GM19328 (cell line): ENCODE data around the gene PRDX2.

ENCODE experiments used
- ATAC-seq: cut with Tn5 transposase; IDR thresholded peaks from one replicate; pipeline ENCODE4 v1.9.1; 2021; ENCODE audit warnings: mild to moderate bottlenecking, moderate library complexity; ENCODE audit not compliant: unreplicated experiment

PRDX2 gene

GRCh38 chr19:12756150-12756883 is 45.3 kb downstream of the PRDX2 start:
- no peak for ATAC-seq

DNA sequence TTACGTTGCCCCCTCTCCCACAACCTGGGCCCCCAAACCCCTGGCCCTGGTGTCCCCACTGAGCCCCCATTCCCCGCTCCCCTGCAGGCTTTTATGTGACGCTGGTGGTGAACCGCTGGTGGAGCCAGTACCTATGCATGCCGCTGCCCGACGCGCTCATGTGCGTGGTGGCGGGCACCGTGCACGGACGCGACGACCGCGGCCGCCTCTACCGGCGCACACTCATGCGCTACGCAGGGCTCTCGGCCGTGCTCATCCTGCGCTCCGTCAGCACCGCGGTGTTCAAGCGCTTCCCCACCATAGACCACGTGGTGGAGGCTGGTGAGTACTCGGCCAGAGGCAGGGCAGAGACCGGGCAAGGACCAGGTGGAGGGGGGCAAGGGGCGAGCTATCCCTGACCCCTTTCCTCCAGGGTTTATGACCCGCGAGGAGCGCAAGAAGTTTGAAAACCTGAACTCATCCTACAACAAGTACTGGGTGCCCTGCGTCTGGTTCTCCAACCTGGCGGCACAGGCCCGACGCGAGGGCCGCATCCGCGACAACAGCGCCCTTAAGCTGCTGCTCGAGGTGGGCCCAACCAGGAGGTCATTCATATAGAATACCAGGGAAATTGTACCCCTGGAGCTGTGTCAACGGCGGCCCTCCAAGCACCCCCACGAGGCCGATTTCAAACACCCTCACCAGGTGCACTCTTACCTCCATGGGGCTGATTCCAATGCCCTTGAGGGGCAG is 47.0 kb downstream of the PRDX2 start:
- ATAC-seq: no peak

DNA sequence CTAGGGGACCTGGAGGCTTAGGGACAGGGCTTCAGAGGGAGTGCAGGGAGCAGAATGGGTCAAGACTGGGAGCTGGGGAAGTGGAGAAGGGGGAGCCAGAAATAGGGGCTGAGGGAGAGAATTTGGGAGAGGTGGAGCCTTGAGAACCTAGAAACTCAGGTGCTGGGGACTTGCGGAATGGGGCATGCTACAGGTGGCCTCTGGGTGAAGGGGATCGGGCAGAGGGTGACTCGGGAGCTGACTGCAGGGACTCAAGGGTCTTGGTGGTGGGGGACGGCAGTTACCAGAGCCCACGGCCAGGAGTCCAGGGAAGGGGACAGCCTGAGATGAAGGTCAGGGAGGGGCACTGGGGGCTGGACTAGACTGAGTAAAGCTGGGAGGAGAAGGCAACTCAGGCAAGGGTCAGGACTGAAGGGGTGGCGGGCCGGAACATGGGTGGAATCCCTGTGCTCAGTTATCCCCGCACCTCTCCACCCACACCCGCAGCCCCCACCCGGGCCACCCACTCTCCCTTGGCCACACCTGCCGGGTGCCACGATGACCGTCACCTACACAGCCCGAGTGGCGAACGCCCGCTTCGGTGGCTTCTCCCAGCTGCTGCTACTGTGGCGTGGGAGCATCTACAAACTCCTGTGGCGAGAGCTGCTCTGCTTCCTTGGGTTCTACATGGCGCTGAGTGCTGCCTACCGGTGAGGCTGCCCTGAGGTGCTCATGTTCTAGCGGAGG is 49.4 kb downstream of the PRDX2 start:
- no peak for ATAC-seq

GRCh38 chr19:12751635-12752034 is 50.0 kb downstream of the PRDX2 start, which contains the start of gene BEST2:
Gene BEST2 (plus strand): TSS chr19:12751791. CDS start chr19:12752593, 802 bp downstream.
- no peak for ATAC-seq

- no peak for ATAC-seq
Measured at GRCh38 chr19:12750851-12751250, 50.7 kb downstream of the PRDX2 start.

GRCh38 chr19:12749938-12750521 is 51.6 kb downstream of the PRDX2 start:
- no peak for ATAC-seq

DNA sequence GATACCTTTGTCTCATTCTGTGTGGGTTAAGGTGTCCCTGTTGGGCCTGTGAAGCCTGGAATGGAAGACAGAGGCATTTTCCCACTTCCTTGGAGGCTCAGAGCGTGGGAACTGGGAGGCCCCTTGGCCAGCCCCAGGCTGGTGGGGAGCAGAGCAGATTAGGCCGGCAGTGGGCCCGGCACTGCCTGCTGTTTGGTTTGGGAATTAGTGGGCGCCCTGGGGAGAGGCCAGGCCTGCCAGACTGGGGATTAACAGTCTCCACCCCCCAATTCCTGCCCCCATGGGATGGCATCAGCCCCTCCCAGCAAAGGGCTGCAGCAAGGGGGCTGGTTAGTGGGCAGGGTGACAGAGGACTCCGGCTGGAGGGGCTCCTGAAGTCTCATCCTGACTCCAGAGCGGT is 53.1 kb downstream of the PRDX2 start:
- ATAC-seq: no peak
